NCI-H2171 treated with DMSO at 0.1 percent for 48 hours (cell line): ENCODE measurements around the gene MRM2.
A peak's percentile ranks its signal among the peaks of the same experiment; 100 is the strongest.

Source experiments
- DNase-seq: peaks from one replicate; lab custom pipeline; 2025; lab: John Stamatoyannopoulos, UW

The MRM2 gene

DNA sequence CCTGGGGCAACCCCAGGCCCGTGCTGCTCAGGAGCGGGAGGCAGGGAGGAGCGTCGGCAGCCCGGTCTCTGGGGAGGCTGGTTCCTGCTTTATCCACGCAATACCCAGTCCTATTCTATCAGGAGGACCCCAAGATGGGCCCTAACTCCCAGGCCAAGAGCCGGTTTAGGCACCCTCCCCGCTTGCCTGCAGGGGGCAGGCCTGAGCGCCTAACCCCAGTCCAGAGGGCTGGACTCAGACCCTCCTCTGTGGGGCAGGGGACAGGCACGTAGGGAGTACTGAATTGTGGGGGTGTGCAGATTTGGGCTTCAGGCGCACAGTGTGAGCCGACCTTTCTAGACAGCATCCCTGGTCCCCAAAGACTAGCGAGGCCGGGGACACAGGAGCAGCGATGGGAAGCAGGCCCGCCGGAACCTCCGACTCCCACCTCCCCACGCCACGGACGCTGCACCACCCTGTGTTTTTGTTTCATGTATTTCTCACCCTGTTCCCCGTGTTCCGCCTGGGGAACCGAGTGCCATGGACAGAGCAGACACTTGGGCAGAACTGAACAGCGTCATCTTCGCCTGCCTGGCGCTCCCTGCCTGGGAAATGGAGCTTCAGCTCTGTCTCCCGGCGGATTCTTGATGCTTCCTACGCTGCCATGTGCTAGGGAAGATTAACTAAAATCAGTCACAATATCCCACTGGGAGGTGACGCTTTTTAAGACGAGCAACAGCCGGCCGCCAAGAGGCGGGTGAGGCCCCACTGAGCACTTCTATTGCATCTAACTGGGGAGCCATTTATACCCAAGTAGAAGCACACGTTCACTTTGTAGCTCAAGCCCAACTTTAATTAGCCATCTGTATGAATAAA is 5.4 kb upstream of the MRM2 start:
- no peak for DNase-seq

GRCh38 chr7:2245883-2246675 is 4.1 kb upstream of the MRM2 start:
- DNase-seq = no peak

DNA sequence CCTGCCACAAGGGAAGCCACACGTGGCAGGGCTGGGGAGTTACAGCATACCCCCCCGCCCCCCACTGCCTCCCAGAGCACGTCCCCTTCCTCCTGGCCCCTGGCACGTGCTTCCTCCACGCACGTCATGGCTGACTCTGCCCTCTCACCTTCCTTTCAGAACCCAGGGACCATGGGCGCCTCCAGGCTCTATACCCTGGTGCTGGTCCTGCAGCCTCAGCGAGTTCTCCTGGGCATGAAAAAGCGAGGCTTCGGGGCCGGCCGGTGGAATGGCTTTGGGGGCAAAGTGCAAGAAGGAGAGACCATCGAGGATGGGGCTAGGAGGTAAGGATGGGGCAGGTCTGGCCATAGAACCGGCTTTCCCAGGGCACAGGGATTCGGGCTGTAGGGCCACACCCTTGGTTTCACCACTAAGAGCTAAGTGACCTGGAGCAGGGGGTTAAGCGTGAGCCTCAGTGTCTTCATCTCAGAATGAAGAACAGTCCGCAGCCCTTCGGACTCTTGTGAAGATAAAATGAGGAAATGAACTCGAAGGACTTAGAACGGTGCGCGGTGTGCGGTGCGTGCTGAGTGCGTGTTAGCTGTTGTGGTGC is 2.5 kb upstream of the MRM2 start:
- no peak for DNase-seq

DNA sequence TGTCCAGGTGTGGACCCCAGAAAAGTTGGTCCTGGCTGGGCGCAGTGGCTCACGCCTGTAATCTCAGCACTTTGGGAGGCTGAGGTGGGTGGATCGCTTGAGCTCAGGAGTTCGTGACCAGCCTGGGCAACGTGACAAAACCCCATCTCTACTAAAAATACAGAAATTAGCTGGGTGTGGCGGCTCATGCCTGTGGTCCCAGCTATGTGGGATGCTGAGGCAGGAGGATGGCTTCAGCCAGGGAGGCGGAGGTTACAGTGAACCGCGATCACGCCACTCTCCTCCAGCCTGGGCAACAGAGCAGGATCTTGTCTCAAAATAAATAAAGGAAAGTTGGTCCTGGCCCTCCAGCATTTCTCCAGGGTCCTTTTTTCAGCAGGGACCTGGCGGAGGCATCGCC is 1.5 kb upstream of the MRM2 start:
- no peak for DNase-seq

GRCh38 chr7:2242541-2243429 is 780 bp upstream of the MRM2 start:
- peak; percentile 25 for DNase-seq

- DNase-seq = no peak
Measured at GRCh38 chr7:2239242-2239641, 2.8 kb downstream of the MRM2 start.

DNA sequence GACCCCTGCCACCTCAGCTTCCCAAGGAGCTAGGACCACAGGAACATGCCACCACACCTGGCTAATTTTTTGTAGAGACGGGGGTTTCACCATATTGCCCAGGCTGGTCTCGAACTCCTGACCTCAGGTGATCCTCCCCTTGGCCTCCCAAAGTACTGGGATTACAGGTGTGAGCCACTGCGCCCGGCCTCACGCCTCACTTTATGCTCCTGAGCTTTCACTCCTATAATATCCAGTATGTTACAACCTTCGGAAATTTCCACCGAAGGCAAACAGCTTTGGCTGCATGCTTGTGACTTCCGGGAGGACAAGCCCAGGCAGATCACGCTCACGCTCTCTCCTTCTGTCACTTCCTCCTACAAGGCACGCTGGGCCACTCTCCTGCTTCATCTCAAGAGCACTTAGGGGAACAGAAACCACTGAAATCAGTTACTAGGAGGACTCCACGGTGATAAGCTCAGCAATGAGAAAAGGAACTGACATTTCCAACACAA is 4.8 kb downstream of the MRM2 start:
- DNase-seq = peak; percentile 92

GRCh38 chr7:2233926-2234325 is 8.1 kb downstream of the MRM2 start:
- no peak for DNase-seq

GRCh38 chr7:2232766-2233520 is 9.1 kb downstream of the MRM2 start, which contains the start of gene MAD1L1:
Gene MAD1L1, minus strand, starts transcription at chr7:2232945. Its CDS starts 2,812 bp downstream, at chr7:2230133.
- peak; percentile 81 for DNase-seq

DNA sequence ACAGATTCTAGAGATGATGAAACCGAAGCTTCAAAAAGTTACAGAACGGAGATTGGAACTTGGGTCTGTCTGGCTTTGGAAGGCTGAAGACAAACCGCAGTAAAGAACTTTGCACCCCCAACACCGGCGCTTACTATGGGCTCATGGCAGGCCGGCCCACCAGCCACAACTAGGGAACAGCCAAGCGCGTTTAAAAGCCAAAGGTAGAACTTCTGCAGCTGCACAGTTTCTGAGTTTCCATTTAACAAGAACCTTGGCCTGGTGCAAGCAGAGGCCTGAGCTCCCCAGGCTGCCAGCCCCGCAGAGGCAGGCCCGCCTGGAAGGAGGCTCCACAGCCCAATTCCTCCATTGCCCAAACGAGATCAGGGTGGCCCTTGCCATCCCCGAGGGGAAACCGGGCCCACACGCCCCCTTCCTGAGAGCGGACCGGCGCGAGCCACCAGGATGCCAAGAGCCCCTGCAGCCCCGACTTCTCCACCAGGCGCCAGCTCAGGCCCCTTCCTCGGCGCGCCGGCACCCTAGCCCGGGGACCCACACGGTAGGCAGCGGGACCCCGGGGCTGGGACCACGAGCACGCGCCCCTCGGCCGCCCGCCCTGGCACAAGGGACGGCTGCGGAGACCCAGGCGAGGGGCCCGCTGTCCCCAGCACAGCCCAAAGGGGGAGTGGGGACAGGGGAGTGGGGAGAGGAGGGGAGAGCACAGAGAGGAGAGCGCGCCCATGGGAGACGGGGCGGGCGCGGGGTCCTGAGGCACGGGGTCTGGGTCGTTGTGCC is 9.8 kb downstream of the MRM2 start:
- peak; percentile 40 for DNase-seq

DNA sequence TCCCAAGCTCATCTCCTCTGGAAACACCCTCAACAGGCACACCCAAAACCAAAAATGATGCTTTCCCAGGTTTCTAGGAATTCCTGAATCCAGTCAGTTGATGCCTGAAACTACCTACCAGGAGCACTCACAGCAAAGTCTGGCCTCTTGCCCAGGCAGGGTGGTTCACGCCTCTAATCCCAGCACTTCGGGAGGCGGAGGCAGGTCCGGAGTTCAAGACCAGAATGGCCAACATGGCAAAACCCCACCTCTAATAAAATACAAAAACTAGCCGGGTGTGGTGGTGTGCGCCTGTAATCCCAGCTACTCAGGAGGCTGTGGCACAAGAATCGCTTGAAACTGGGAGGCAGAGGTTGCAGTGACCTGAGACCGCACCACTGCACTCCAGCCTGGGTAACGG is 11.1 kb downstream of the MRM2 start:
- DNase-seq = no peak

GRCh38 chr7:2230226-2230625 is 11.8 kb downstream of the MRM2 start:
- DNase-seq = no peak

GRCh38 chr7:2229467-2229866 is 12.5 kb downstream of the MRM2 start:
- DNase-seq = no peak

- DNase-seq = no peak
Measured at GRCh38 chr7:2228921-2229320, 13.1 kb downstream of the MRM2 start.

DNA sequence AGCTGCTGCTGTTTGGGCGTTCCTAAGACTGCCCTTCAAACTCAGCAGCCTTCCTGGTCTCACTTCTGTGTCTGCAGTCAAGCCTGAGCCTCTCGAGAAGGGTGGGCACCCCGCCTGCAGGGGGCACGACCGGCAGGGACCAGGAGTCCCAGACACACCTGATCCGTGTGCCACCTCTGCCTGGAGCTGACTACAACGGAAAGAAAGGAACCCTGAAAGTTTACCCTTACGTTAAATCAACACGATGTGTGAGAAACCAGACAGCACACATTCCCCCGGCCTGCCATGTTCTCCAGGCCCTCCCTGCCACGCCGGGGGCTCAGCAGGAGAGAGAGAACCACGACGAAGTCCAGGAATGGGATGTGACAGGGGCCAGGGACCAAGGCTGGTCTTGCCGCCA is 14.3 kb downstream of the MRM2 start:
- no peak for DNase-seq

GRCh38 chr7:2225830-2226229 is 16.2 kb downstream of the MRM2 start:
- DNase-seq = no peak

DNA sequence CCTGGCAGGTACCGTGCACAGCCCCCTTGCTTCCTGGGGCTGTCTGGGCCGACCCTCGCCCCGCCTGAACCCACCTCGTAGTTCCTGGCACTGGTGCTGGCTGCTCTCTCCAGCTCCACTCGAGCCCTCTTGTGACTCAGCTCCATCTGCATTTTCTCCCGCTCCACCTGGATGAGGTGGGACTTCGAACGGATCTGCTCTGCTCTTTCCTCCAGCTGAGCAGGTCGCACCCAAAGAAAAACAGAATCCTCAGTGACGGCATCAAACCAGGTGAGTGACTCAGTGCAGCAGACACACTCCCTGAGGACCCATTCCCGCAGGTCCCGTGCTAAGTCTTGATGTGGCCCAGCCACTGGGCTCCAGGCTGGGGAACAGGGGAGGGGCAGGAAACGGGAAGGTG is 16.7 kb downstream of the MRM2 start:
- DNase-seq = no peak

GRCh38 chr7:2224934-2225333 is 17.1 kb downstream of the MRM2 start:
- no peak for DNase-seq

DNA sequence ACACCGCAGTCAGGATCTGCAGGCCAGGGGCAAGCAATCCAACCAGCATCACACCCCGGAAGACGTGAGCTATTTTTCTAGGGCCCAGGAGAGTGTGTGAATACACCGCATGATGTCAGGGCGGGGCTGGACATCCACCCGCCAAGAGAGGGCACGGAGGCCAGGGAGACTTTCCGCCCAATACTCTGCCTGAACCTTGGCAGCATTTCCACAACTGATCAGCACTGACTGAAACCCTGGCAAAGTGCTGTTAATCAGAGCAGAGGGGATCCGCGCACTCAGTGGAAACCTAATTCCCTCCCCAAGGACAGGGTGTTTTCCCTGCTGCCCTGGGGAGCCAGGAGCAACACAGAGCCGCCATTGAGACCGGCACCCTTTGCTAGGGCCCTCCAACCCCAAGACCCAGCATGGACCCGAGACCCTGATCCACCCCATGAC is 17.5 kb downstream of the MRM2 start:
- DNase-seq = no peak

- DNase-seq = no peak
Measured at GRCh38 chr7:2223321-2223720, 18.7 kb downstream of the MRM2 start.
